ENCODE data around the gene TECPR1. TPM values are rescaled to one million over a fixed set of nuclear protein-coding genes. Genes with fewer than 3 reads are reported as not detected.

The TECPR1 gene
- total RNA-seq, 4 donors from 2014 or later, result 16.1 to 32.4 (median 22.5) TPM

- no peak for DNase-seq (ENCODE audit: extremely low spot score)
- H3K36me3 ChIP-seq, result peaks cover 0 to under 1% (median 0%) of the 10 kb centered on the region in 4 donors
- TF ChIP-seq EP300 (IDR thresholded peaks at IDR 0.05) (no peak), POLR2A (IDR thresholded peaks at IDR 0.05; ENCODE audit: low read depth) (no peak), POLR2AphosphoS5 (IDR thresholded peaks at IDR 0.05) (no peak)
- TF ChIP-seq, protein P1, sequence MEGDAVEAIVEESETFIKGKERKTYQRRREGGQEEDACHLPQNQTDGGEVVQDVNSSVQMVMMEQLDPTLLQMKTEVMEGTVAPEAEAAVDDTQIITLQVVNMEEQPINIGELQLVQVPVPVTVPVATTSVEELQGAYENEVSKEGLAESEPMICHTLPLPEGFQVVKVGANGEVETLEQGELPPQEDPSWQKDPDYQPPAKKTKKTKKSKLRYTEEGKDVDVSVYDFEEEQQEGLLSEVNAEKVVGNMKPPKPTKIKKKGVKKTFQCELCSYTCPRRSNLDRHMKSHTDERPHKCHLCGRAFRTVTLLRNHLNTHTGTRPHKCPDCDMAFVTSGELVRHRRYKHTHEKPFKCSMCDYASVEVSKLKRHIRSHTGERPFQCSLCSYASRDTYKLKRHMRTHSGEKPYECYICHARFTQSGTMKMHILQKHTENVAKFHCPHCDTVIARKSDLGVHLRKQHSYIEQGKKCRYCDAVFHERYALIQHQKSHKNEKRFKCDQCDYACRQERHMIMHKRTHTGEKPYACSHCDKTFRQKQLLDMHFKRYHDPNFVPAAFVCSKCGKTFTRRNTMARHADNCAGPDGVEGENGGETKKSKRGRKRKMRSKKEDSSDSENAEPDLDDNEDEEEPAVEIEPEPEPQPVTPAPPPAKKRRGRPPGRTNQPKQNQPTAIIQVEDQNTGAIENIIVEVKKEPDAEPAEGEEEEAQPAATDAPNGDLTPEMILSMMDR (IDR thresholded peaks at IDR 0.05), result no peak
- H3K4me1 ChIP-seq, result peaks cover 22 to 38% (median 32%) of the 10 kb centered on the region in 4 donors
- no peaks in the 10 kb centered on the region for H3K9me3 ChIP-seq
- H3K4me3 ChIP-seq, result no peak overlapping the region
- H3K27me3 ChIP-seq, result no peaks in the 10 kb centered on the region
- no peak overlapping the region for H3K27ac ChIP-seq (replicated peaks in 1 of 4)
- WGBS, result 94% methylated on average over 5 of the region's 5 CpGs
- intact Hi-C loops (cut with DNase I), result no loop called here
Measured at GRCh38 chr7:98278408-98278807, 26.4 kb upstream of the TECPR1 start.

DNA sequence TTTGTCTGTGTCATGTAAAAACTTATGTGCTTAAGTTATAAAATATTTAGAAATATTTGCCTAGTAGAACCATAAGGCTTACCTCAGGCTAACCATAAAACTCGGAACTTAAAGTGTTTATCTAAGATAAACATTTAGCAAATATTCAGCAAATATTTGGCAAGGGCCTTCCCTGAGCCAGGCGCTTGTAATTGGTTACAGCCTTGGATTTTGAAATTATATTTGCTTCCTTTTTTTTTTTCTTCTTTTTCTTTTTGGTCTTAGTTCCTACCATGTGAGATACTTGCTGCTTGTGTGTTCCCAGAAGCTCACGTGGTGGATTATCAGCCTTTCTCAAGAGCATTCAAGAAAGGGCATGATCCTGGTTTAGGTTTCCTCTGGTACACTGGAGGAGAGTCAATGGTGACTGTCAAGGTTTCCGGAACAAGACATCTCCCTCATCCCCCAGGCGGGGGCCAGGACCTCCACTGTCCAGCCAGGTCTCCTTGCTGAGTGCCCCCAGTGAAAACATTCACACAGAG lies 24.3 kb upstream of the TECPR1 start:
- no peaks in the 10 kb centered on the region for H3K9me3 ChIP-seq
- H3K4me3 ChIP-seq, result no peak overlapping the region
- no peak for DNase-seq (ENCODE audit: extremely low spot score)
- H3K27me3 ChIP-seq, result no peaks in the 10 kb centered on the region
- 51% methylated on average over 5 of the region's 5 CpGs for WGBS
- no peaks in the 10 kb centered on the region for H3K36me3 ChIP-seq
- H3K27ac ChIP-seq (replicated peaks in 1 of 4), result peak overlapping the region; percentile 32 to 71 (median 56)
- peaks cover 17 to 23% (median 18%) of the 10 kb centered on the region in 4 donors for H3K4me1 ChIP-seq
- intact Hi-C loops (cut with DNase I), result no loop called here
- no peak for TF ChIP-seq POLR2A (IDR thresholded peaks at IDR 0.05; ENCODE audit: low read depth)
- TF ChIP-seq, protein P1 (IDR thresholded peaks at IDR 0.05), result no peak
- TF ChIP-seq POLR2AphosphoS5 (IDR thresholded peaks at IDR 0.05), result peak in 1 of 2 donors; percentile 32

GRCh38 chr7:98267303-98267702 lies 15.3 kb upstream of the TECPR1 start:
- TF ChIP-seq POLR2AphosphoS5 (IDR thresholded peaks at IDR 0.05) (no peak), EP300 (IDR thresholded peaks at IDR 0.05) (no peak), POLR2A (IDR thresholded peaks at IDR 0.05; ENCODE audit: low read depth) (no peak)
- TF ChIP-seq, protein P1 (IDR thresholded peaks at IDR 0.05), result no peak
- H3K36me3 ChIP-seq, result peaks cover 0 to 14% (median 0%) of the 10 kb centered on the region in 4 donors
- WGBS, result 100% methylated on average over 3 of the region's 3 CpGs

GRCh38 chr7:98266840-98267239 lies 14.8 kb upstream of the TECPR1 start:
- Histone ChIP-seq H3K4me1 (no peaks in the 10 kb centered on the region), H3K36me3 (peaks cover 0 to 18% (median 0%) of the 10 kb centered on the region in 4 donors), H3K27ac (replicated peaks in 1 of 4) (no peak overlapping the region), H3K4me3 (no peak overlapping the region), H3K27me3 (no peaks in the 10 kb centered on the region), H3K9me3 (no peaks in the 10 kb centered on the region)
- WGBS, result 64% methylated on average over 2 of the region's 2 CpGs
- DNase-seq (ENCODE audit: extremely low spot score), result no peak
- TF ChIP-seq POLR2A (IDR thresholded peaks at IDR 0.05; ENCODE audit: low read depth), result no peak
- TF ChIP-seq POLR2AphosphoS5 (IDR thresholded peaks at IDR 0.05), result no peak
- TF ChIP-seq, protein P1 (IDR thresholded peaks at IDR 0.05), result peak in 2 of 3 experiments; percentile 18 to 30
- intact Hi-C loops (cut with DNase I), result no loop called here

More at GRCh38 chr7:98267303-98267702, 15.3 kb upstream of the TECPR1 start:
- H3K4me3 ChIP-seq, result no peak overlapping the region
- no peaks in the 10 kb centered on the region for H3K4me1 ChIP-seq
- intact Hi-C loops (cut with DNase I), result no loop called here
- no peaks in the 10 kb centered on the region for H3K9me3 ChIP-seq
- no peak overlapping the region for H3K27ac ChIP-seq (replicated peaks in 1 of 4)
- no peaks in the 10 kb centered on the region for H3K27me3 ChIP-seq
- DNase-seq (ENCODE audit: extremely low spot score), result no peak

DNA sequence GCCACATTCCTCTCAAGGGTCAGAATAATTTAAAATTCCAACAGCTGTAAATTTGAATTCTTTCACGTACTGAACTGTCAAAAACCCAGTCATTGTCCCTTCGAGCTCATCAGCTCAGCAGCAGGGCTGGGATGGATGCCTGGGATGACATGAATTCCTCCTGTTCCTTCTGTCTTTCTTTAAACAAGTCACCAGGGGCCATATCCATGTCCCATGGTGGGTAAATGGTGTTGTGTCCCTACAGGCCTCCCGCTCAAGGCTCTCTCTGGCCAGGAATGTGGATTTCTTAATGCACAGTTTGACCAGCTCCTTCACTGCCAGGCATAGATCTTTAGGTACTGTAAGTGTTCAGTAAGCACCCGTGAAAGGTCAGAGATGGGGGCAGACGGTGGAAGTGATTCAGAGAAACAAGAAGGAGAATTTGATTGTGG lies 13.8 kb upstream of the TECPR1 start:
- TF ChIP-seq EP300 (IDR thresholded peaks at IDR 0.05), result no peak
- TF ChIP-seq, protein P1 (IDR thresholded peaks at IDR 0.05), result no peak
- TF ChIP-seq POLR2A (IDR thresholded peaks at IDR 0.05; ENCODE audit: low read depth), result no peak
- no peak for TF ChIP-seq POLR2AphosphoS5 (IDR thresholded peaks at IDR 0.05)
- H3K4me3 ChIP-seq, result no peak overlapping the region
- H3K27ac ChIP-seq (replicated peaks in 1 of 4), result no peak overlapping the region
- WGBS, result 81% methylated on average over 5 of the region's 5 CpGs
- no peak for DNase-seq (ENCODE audit: extremely low spot score)
- H3K27me3 ChIP-seq, result no peaks in the 10 kb centered on the region
- intact Hi-C loops (cut with DNase I), result no loop called here
- peaks cover 0 to 28% (median 7%) of the 10 kb centered on the region in 4 donors for H3K36me3 ChIP-seq
- H3K9me3 ChIP-seq, result no peaks in the 10 kb centered on the region
- H3K4me1 ChIP-seq, result no peaks in the 10 kb centered on the region
